PC-9 (cell line): Measurements from ENCODE around the gene RNASEH2B. TPM values are rescaled to one million over a fixed set of nuclear protein-coding genes. Genes with fewer than 3 reads are reported as not detected.

Experiments used
- BruUV-seq: library from RNA; stranded (reverse); fragments of 400-500 nt; replicated peaks from 2 replicates; lab custom pipeline; 2021; lab: Mats Ljungman, UMichigan
- CTCF ChIA-PET: fragments of 300-600 bp; sonication (Branson Sonifier 250); formaldehyde crosslinking; loops from one replicate; lab custom pipeline; 2022; ENCODE audit warnings: antibody characterized with exemption; lab: Charles Lee
- POLR2A ChIA-PET: fragments of 300-600 bp; sonication (Branson Sonifier 250); formaldehyde crosslinking; loops from one replicate; lab custom pipeline; 2022; ENCODE audit warnings: antibody characterized with exemption; ENCODE audit not compliant: unreplicated experiment; lab: Charles Lee
- DNase-seq, 2 experiments: peaks; one replicate each; pipeline versions ENCODE4 v3.0.0 to v3.0.0-alpha.2; 2015 to 2022; ENCODE audit warnings: mixed read lengths in 1 of 2
- H2AFZ ChIP-seq: fragments of 200-600 bp; sonication (generic); 2 replicates; pipeline ENCODE4 v1.8.1; 2017; ENCODE audit warnings: antibody characterized with exemption
- H3F3A ChIP-seq: fragments of 200-600 bp; sonication (generic); 2 replicates; pipeline ENCODE4 v1.8.1; 2017; ENCODE audit warnings: antibody characterized with exemption, mild to moderate bottlenecking, low read depth; ENCODE audit not compliant: insufficient read depth
- H3K27ac ChIP-seq: fragments of 200-600 bp; sonication (generic); 2 replicates; pipeline ENCODE4 v1.6.1; 2016; ENCODE audit warnings: mixed run types
- H3K27me3 ChIP-seq: fragments of 200-600 bp; sonication (generic); 2 replicates; pipeline ENCODE4 v1.6.1; 2016; ENCODE audit warnings: low read depth, mixed run types; ENCODE audit not compliant: insufficient read depth
- H3K36me3 ChIP-seq: fragments of 200-600 bp; sonication (generic); 2 replicates; pipeline ENCODE4 v1.6.1; 2016; ENCODE audit warnings: low read depth, mixed run types
- H3K4me1 ChIP-seq: fragments of 200-600 bp; sonication (generic); replicated peaks from 2 replicates; pipeline ENCODE4 v1.6.1; 2016; ENCODE audit warnings: mixed run types; ENCODE audit not compliant: insufficient read depth
- H3K4me2 ChIP-seq: fragments of 200-600 bp; sonication (generic); 2 replicates; pipeline ENCODE4 v1.6.1; 2017; ENCODE audit warnings: mixed run types
- H3K4me3 ChIP-seq: fragments of 200-600 bp; sonication (generic); 2 replicates; pipeline ENCODE4 v1.6.1; 2016; ENCODE audit warnings: mixed run types
- H3K79me2 ChIP-seq: fragments of 200-600 bp; sonication (generic); 2 replicates; pipeline ENCODE4 v1.6.1; 2017; ENCODE audit warnings: low read depth, mixed run types
- H3K9me2 ChIP-seq: fragments of 200-600 bp; sonication (generic); 2 replicates; pipeline ENCODE4 v1.8.1; 2017; ENCODE audit warnings: mild to moderate bottlenecking; ENCODE audit not compliant: insufficient read depth
- H3K9me3 ChIP-seq: fragments of 200-600 bp; sonication (generic); 2 replicates; pipeline ENCODE4 v1.8.1; 2016; ENCODE audit warnings: low read depth; ENCODE audit not compliant: insufficient read depth
- H4K20me1 ChIP-seq: fragments of 200-600 bp; sonication (generic); 2 replicates; pipeline ENCODE4 v1.8.1; 2017; ENCODE audit not compliant: insufficient read depth
- EZH2 ChIP-seq: fragments of 200-600 bp; sonication (generic); IDR thresholded peaks from 2 replicates; pipeline ENCODE4 v1.8.0; 2017; ENCODE audit warnings: antibody characterized with exemption, low read depth
- intact Hi-C: fragments of 100-400 bp; cut with micrococcal nuclease; formaldehyde crosslinking; loops from one replicate; pipeline ENCODE4 v1.10.0; 2022; ENCODE audit not compliant: unreplicated experiment
- total RNA-seq: library from RNA; stranded (reverse); gene quantifications from 2 replicates; pipeline ENCODE4 v1.2.3, GENCODE V29; 2021
- TF ChIP-seq, protein P1 (sequence below): fragments of 200-600 bp; sonication (generic); conservative IDR thresholded peaks from 2 replicates; pipeline ENCODE4 v1.6.1; 2017; ENCODE audit warnings: mixed run types, antibody characterized with exemption, mild to moderate bottlenecking, moderate library complexity

Gene RNASEH2B
- total RNA-seq, 1 experiment from 2014 or later, result 45.8 TPM

DNA sequence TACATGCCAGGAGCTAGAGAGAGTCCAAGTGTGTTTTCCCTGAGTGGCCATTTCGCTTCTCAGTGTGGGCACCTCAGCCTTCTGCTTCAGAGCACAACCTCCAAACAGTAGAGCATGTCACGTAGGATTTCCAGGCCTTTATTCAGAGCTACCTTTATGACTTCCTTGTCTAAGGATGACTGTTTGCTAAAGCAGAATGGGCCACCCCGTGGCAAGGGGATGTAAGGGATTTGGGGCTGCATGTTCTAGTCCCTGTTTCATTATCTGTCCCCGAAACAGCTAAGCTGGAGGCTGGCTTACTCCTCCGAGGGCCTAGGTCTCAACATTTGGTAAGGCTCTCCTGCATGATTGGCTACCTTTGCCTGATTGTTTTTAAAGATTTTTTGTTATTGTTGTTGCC, 6.0 kb downstream of the RNASEH2B start:
- Histone ChIP-seq H4K20me1 (no peaks in the 10 kb centered on the region), H3K27ac (no peak overlapping the region), H3K4me3 (no peak overlapping the region), H3K9me3 (no peaks in the 10 kb centered on the region), H3K4me1 (peaks cover 17% of the 10 kb centered on the region), H3F3A (peaks cover 9% of the 10 kb centered on the region; the same call in 1 of the 2 replicates), H3K4me2 (no peak overlapping the region), H3K27me3 (no peaks in the 10 kb centered on the region), H3K79me2 (peaks cover 79% of the 10 kb centered on the region), H2AFZ (no peak overlapping the region), H3K9me2 (no peaks in the 10 kb centered on the region), H3K36me3 (no peaks in the 10 kb centered on the region)
- ChIA-PET POLR2A (no interaction called here), CTCF (no interaction called here)
- intact Hi-C loops, result loop anchor here (10.0 kb wide), 2 partner anchors 381 to 1621 kb away; no protein-coding TSS in a partner anchor
- no peak for DNase-seq
- BruUV-seq, result no TSS peak
- TF ChIP-seq, protein P1, sequence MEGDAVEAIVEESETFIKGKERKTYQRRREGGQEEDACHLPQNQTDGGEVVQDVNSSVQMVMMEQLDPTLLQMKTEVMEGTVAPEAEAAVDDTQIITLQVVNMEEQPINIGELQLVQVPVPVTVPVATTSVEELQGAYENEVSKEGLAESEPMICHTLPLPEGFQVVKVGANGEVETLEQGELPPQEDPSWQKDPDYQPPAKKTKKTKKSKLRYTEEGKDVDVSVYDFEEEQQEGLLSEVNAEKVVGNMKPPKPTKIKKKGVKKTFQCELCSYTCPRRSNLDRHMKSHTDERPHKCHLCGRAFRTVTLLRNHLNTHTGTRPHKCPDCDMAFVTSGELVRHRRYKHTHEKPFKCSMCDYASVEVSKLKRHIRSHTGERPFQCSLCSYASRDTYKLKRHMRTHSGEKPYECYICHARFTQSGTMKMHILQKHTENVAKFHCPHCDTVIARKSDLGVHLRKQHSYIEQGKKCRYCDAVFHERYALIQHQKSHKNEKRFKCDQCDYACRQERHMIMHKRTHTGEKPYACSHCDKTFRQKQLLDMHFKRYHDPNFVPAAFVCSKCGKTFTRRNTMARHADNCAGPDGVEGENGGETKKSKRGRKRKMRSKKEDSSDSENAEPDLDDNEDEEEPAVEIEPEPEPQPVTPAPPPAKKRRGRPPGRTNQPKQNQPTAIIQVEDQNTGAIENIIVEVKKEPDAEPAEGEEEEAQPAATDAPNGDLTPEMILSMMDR, result no peak
- no peak for TF ChIP-seq EZH2

DNA sequence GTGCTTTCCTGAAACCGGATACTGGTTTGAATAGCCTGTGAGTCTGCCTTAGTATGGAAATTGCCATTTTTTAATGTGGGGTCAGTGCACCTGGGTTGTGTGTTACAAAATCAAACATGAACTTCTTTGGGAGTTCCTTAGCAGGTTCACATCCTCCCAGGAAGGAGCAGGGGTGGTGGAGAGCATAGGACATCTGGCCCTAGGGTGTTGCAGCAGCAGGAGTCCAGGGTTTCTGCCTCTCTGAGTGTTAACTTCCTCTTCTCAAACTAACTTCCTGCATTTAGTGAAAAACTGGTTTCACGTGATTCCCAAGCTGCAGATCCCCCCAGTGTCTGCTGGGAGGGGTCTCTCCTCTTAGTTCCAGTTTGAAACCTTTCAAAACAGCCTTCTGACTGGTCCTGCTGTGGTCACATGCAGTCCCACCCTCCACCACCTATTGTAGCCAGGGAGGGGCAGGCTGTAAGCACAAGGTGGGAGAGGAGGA, 7.2 kb downstream of the RNASEH2B start:
- no peak for TF ChIP-seq EZH2
- TF ChIP-seq, protein P1, result no peak
- H3K36me3 ChIP-seq, result peaks cover 7% of the 10 kb centered on the region; the same call in 1 of the 2 replicates
- H3K27me3 ChIP-seq, result no peaks in the 10 kb centered on the region
- no peak overlapping the region for H3K4me3 ChIP-seq
- peaks cover 10% of the 10 kb centered on the region for H3K9me3 ChIP-seq
- DNase-seq, result no peak
- H3K9me2 ChIP-seq, result no peaks in the 10 kb centered on the region
- intact Hi-C loops, result loop anchor here (10.0 kb wide), 2 partner anchors 382 to 1622 kb away; no protein-coding TSS in a partner anchor
- H3K27ac ChIP-seq, result no peak overlapping the region
- H4K20me1 ChIP-seq, result no peaks in the 10 kb centered on the region
- no peaks in the 10 kb centered on the region for H3F3A ChIP-seq
- H3K79me2 ChIP-seq, result peaks cover 77% of the 10 kb centered on the region
- ChIA-PET CTCF (no interaction called here), POLR2A (no interaction called here)
- no peak overlapping the region for H2AFZ ChIP-seq
- BruUV-seq, result no TSS peak
- no peak overlapping the region for H3K4me2 ChIP-seq
- peaks cover 6% of the 10 kb centered on the region for H3K4me1 ChIP-seq

DNA sequence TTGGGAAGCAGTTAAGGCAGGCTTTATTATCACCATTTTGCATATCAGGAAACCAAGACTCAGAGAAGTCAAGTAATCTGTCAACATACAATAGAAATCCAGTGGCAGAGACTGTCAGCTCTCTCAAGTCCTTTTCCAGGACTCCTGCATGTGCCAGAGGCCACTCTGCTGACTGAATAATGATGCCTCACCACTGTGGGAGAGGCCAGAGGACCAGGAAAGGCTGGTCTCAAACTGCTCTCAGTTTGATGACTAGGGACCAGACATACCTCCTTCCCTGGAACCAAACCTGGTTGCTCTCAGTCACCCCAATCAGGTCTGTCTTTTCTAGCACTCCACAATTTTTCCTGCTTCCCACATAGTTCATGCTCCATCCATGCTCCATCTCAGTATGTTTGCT, 8.0 kb downstream of the RNASEH2B start:
- POLR2A ChIA-PET, result interaction anchor here (0.6 kb wide), 1 partner anchor 939 kb away, joined by 4 read pairs; no protein-coding TSS in a partner anchor

More for the DNA sequence above, 8.0 kb downstream of the RNASEH2B start:
- Histone ChIP-seq H3K27me3 (no peaks in the 10 kb centered on the region), H2AFZ (no peak overlapping the region), H3K9me2 (no peaks in the 10 kb centered on the region), H3K27ac (no peak overlapping the region), H3K4me1 (no peaks in the 10 kb centered on the region), H3K36me3 (peaks cover 15% of the 10 kb centered on the region), H3K9me3 (peaks cover 17% of the 10 kb centered on the region), H4K20me1 (no peaks in the 10 kb centered on the region), H3K4me2 (no peak overlapping the region), H3K4me3 (no peak overlapping the region), H3K79me2 (peaks cover 76% of the 10 kb centered on the region), H3F3A (no peaks in the 10 kb centered on the region)
- no TSS peak for BruUV-seq
- CTCF ChIA-PET, result no interaction called here
- TF ChIP-seq, protein P1, result no peak
- TF ChIP-seq EZH2, result no peak
- intact Hi-C loops, result loop anchor here (10.0 kb wide), 2 partner anchors 383 to 1623 kb away; no protein-coding TSS in a partner anchor
- no peak for DNase-seq
